GM10847 (cell line): ENCODE measurements around the gene CCHCR1.

Experiments used
- POLR2A ChIP-seq: IDR thresholded peaks from 2 replicates; pipeline ENCODE4 v1.6.1; 2011; ENCODE audit not compliant: insufficient read length; ENCODE audit errors: extremely low read depth

CCHCR1 gene

DNA sequence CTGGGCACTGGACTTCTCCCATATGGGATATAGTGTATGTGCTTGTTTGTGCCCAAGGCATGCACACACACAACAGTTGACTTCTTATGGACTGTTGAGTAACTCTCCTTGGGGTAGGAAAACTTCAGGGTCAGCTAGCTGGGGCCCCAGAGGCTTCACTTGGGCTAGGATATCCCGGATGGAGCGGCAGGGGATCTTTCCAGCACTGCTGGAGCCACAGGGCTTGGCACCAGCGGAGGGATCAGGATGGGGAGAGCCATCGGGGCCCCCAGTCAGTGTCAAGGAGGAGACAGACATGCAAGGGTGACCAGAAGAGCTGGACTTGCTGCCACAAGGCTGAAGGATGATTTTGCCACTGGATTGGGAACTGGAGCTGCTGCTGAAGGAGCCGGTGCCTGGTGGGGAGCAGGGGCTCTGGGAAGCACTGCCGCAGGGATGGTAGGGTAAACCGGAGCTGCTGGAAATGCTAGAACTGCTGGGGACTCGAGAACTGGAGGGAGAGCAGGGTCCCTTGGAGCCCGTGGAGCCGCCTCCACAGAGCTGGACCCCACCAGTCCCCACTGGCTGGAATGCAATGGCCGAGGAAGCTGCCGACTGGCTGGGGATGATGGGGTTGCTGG, 41.6 kb downstream of the CCHCR1 start:
- TF ChIP-seq POLR2A, result no peak

DNA sequence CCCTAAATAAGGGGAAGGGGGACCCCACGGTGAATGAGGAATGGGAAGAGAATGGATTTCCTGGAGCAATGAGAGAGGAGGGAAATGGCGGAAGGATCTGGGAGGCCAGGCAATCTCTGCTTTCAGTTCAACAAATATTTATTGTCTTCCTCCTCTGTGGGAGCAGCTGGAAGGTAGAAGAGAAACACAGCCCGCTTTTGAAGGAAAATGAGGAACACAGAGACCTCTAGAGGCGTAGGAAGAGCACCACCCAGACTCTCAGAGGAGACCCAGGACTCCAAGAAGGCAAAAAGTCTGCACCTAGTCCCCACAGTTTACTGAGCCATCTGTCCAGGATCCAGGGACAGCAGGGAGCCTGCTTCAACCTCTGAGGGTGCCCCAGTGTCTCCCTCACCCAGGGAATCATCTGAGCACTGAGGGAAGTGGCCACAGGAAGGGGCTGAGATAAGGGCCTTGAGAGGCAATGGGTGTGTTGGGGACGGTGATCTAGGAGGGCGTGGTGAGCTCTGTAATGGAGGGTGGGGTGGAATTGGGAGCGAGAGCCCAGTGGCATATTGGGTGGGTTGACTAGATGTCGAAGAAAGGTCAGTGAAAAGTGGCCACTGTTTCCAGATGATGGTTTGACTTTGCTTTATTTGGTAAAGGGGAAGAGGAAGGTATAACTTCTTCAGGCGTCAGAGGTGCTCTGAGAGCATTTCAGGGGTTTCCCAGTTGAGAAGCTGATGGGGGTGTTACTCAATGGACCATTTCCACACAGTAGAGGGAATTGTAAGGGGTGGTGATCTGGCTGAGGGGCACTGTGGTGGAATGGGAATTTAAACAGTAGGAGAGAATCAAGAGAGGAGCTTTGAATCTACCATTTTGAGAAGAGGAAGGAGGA, 42.4 kb downstream of the CCHCR1 start:
- TF ChIP-seq POLR2A, result no peak

DNA sequence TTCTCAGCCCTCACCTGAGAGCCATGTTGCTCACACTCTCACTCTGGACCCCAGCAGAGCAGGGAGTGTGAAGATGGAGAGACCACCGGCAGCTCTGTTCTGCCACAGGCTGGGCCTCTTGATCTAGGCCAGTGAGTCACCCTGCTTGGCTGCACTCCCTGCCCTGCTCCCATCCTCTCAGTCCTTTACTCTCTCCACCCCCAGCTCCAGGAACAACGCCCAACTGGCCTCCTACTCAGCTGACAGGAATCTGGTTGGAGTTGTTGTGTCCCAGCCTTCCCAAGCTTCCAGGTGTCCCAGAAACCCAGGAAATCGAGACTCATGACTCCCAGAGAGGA, 43.1 kb downstream of the CCHCR1 start, which contains the start of gene PSORS1C1:
Gene PSORS1C1 (plus strand): TSS at position 260 of the 338 bp plus-strand sequence. CDS start 14,833 bp downstream, outside the sequence.
- no peak for TF ChIP-seq POLR2A

DNA sequence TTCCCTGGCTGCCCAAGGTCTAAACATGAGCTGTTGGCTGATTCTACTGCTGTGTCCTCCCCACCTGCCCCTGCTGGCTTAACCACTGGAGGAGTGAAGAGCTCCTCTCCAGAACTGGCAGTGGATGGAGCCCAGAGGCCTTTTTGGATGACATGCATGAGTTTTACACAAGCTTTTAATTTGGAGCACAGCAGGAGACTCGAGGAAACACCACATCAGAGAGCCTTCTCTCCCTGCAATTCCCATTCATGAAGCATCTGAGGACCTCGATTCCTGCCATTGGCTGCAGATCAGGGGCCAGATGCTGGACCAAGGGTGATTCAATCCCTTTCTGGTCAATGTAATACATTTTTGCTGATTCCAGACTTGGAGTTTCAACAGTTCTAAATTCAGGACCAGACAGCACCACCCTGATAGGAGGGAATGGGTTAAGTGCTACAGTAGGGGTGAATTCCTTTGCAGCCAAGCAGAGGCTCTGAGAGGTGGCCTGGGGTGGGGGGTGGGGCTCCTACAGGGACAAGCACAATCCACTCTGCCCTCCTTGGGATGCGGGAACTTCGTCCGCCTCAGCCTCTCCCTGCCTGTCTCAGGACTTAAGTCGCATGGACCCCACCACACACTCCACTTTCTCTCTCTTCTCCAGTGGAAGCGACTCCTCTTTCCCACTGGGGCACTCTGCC, 43.6 kb downstream of the CCHCR1 start:
- TF ChIP-seq POLR2A, result no peak

DNA sequence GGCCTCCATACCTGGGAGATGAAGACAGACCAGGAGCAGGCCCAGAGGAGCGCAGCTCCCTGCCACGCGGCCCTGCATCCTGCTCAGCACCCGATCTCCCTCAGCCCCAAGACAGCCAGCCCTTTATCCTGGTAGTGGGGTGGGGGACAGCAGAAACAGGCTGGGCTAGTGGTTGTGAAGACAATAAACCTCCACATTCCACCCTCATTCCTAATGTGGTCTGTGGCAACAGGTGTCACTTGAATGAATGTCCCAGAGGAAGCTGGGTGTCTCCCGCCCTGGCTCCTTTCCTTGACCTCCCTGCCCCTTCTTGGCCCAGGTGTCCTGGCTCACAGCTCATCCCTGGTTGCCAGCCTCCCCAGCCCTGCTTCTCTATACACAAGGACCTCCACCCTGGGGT, 45.1 kb downstream of the CCHCR1 start, which contains the start of gene C6orf15:
Gene C6orf15 (minus strand): TSS at position 98 of the 400 bp plus-strand sequence. CDS start 20 bp downstream, at position 78.
- TF ChIP-seq POLR2A, result no peak

DNA sequence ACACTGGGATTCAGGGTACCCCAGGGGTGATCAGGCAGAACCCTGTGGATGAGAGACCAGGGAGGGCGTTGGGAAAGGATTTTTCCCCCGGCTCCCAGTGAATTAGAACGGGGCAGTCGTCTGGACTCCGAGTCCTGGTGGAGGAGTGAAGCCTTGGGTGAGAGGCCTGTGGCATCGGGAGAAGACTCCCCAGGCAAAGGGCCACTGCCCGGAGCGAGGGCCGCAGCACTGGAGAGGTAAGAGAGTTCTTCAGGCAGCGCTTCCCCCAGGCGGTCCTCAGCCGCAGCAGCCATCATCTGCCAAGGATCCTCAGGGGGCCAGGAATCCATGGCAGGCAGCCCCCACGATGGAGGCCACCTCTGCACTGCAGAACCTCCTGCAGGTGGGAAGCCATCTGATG, 45.9 kb downstream of the CCHCR1 start:
- no peak for TF ChIP-seq POLR2A

DNA sequence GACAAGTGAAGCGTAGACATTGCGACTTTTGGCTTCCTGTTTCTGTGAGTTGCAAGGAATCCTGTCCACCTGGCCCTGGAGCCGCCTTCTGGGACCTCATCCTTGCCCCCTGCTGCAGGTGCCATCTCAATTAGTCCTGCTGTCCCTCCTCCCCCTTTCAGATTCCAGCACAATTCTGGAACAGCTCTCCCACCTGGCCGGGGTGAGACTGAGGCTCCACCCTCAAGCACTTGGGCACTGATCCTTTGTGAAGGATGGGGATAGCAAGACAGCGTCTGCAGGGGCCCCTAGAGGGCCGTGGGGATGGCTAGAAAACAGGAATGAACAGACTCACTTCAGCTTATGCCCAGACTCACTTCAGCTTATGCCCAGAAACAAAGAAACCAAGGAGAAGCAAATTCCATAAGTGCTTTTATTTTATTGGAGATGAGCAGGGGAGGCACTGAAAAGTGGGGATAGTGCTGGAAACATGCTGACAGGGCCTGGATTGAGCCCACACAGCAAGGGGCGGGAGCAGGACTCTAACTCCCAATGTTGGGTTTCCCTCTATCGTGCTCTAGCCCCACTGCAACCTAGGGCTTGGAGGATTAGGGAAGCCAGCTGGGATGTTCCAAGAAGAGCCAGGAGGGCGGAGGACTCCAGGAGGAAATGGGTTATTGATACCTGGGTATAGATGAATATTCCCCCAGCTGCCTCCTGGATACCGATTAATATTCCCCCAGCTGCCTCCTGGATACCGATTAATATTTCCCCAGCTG, 46.6 kb downstream of the CCHCR1 start:
- no peak for TF ChIP-seq POLR2A

DNA sequence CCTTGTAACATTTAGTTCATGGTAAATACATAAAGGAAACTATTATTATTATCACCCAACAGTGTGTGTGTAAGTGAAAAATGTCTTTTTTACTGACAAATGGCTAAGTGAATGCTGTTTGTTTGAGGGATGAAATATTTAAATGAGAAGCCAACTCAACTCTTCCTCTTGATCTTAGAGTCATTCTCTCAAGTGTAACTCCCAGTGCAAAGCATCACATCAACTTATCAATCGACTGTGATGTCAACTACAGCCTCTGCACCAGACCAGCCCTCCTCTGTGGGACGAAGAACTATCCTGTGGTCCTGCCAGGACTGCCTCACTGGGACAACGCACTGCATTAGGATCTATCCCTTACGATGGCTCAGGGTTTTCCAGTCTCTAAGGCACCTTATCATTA, 50.5 kb downstream of the CCHCR1 start:
- no peak for TF ChIP-seq POLR2A

DNA sequence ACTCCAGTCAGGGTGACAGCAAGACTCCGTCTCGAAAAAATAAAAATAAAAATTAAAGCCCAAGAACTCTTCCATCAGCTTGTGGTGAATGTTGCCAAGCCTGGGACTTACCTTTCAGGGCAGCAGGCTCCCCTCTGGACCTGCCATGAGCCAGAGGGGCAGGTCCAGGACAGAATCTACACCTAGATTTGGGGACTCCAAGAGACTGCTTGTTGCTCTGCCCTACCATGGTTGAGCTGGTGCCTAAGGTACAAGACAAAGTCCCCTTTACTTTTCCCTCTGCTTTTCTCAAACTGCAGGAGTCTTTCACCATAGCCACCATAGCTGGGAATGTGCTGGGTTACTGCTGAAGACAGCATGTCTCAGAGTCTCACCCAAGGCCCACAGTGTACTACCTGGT, 54.5 kb downstream of the CCHCR1 start:
- no peak for TF ChIP-seq POLR2A

DNA sequence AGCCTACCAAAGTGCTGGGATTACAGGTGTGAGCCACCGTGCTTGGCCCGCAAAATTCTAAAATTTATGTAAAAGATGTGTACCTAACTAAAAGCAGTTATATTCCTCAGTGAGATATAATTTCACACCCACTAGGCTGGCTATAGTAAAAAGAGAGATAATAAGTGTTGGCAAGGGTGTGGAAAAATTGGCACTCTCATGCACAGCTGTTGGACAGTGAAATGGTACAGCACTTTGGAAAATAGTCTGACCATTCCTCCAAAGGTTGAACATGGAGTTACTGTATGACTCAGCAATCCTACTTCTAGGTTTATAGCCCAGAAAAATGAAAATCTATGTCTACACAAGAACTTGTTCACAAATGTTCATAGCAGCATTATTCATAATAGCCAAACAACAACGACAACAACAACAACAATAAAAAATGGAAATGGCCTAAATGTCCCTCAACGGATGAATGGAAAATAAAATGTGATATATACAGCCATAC, 59.1 kb downstream of the CCHCR1 start:
- no peak for TF ChIP-seq POLR2A

DNA sequence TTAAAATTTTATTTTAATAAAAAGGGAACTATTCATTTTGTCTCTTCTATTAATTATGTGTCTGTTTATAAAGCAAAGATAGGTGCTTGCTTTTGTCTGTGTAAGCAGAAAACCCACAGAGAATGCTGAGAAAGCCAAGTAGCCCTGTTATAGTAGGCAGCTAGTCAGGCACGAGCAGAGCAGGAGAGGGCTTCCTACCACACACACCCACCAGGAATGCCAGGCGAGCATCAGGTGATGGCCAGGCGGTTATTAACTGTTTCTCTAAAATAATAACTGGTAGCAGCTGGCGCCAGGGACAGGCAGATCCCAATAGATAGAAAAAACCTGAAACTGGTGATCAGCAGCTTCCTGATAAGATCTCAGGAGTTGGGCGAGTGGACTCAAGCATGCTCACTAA, 60.9 kb downstream of the CCHCR1 start:
- TF ChIP-seq POLR2A, result no peak

DNA sequence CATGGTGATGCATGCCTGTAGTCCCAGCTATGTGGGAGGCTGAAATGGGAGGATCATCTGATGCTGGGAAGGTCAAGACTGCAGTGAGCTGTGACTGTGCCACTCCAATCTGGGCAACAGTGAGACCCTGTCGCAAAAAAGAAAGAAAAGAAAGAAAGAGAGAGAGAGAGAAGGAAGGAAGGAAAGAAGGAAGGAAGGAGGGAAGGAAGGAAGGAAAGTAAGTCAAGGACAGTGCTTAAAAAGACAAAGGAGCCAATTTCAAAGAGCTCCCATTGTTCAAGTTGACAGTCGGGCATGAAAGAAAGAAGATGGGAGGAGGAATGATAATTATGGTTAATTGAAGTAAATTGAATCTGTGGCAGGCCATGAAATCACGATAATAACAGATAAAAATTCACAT, 61.4 kb downstream of the CCHCR1 start:
- TF ChIP-seq POLR2A, result no peak

DNA sequence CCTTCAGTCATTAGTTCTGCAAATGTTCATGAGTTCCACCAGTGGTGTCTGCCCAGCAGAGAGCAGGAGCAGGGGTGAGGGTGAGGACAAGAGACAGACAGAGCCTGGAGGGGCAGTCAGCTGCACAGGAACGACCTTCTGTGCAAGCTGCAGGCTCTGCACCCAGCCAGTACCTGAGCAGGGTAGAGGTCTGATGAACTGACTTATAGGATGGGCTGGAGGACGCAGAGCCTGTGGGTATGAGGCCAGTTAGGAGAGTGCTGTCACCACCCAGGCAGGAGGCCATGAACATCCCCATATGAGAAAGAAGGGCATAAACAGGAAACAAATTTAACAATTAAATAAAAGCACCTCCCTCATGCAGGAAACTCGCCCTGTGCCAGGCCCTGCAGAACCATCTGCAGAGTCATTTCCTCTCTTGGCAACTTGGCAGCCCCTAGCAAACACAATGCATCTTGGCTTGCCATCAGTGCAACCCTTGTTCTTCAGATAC, 63.2 kb downstream of the CCHCR1 start:
- no peak for TF ChIP-seq POLR2A

DNA sequence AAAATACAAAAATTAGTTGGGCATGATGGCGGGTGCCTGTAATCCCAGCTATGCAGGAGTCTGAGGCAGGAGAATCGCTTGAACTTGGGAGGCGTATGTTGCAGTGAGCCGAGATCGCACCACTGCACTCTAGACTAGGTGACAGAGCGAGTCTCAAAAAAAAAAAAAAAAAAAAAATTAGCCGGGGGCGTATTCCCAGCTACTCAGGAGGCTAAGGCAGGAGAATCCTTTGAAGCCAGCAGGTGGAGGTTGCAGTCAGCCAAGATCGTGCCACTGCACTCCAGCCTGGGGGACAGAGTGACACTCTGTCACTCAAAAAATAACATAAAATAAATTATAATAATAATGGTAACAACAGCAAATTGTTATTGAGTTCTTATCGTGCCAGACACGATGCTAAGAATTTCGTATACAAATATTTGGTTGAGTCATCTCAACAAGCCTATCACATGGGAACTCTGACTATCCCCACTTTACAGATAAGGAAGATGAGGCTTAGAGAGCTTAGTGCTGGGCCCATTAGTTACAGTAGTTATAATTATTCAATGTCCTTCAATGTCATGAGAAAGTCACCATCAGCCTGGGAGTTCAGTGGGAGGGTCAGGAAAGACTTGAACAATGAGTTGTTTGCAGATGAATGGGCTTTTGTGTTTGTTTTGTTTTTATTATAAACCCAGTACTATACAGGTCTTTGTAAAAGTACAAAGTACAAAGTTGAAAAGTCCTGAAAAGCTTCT, 64.7 kb downstream of the CCHCR1 start:
- no peak for TF ChIP-seq POLR2A
